NCI-H748 (cell line): Measurements from ENCODE around the gene URI1.

Experiments used
- DNase-seq: peaks from one replicate; lab custom pipeline; 2025; ENCODE audit not compliant: unreplicated experiment; lab: John Stamatoyannopoulos, UW

The URI1 gene

GRCh38 chr19:30052122-30053075, 110.4 kb downstream of the URI1 start:
- no peak for DNase-seq

GRCh38 chr19:30053558-30053957, 111.5 kb downstream of the URI1 start:
- no peak for DNase-seq

- no peak for DNase-seq
Measured at GRCh38 chr19:30054210-30054609, 112.2 kb downstream of the URI1 start.

GRCh38 chr19:30056580-30056979, 114.5 kb downstream of the URI1 start:
- no peak for DNase-seq

- no peak for DNase-seq
Measured at GRCh38 chr19:30059741-30060457, 117.9 kb downstream of the URI1 start.

GRCh38 chr19:30060531-30061222, 118.6 kb downstream of the URI1 start:
- DNase-seq = no peak

- DNase-seq = no peak
Measured at GRCh38 chr19:30061223-30062064, 119.4 kb downstream of the URI1 start.

GRCh38 chr19:30062065-30062906, 120.2 kb downstream of the URI1 start:
- DNase-seq = no peak

- DNase-seq = no peak
Measured at GRCh38 chr19:30062907-30063649, 121.0 kb downstream of the URI1 start.

- DNase-seq = no peak
Measured at GRCh38 chr19:30063650-30064347, 121.8 kb downstream of the URI1 start.

- DNase-seq = no peak
Measured at GRCh38 chr19:30064348-30064699, 122.3 kb downstream of the URI1 start.

- DNase-seq = no peak
Measured at GRCh38 chr19:30064771-30065494, 122.9 kb downstream of the URI1 start.

- DNase-seq = no peak
Measured at GRCh38 chr19:30065680-30066606, 123.9 kb downstream of the URI1 start.
